COR-L47 (cell line): ENCODE measurements around the gene TRUB1.

Source experiments
- DNase-seq: peaks from one replicate; lab custom pipeline; 2025; lab: John Stamatoyannopoulos, UW

The TRUB1 gene

GRCh38 chr10:114982989-114983388, 45.0 kb downstream of the TRUB1 start:
- DNase-seq, result no peak

- no peak for DNase-seq
Measured at GRCh38 chr10:114987995-114988394, 50.0 kb downstream of the TRUB1 start.

GRCh38 chr10:114990586-114990985, 52.6 kb downstream of the TRUB1 start:
- DNase-seq, result no peak

- no peak for DNase-seq
Measured at GRCh38 chr10:114990991-114991390, 53.0 kb downstream of the TRUB1 start.

GRCh38 chr10:114992189-114992775, 54.3 kb downstream of the TRUB1 start:
- no peak for DNase-seq

GRCh38 chr10:114995468-114996247, 57.7 kb downstream of the TRUB1 start:
- no peak for DNase-seq

- DNase-seq, result no peak
Measured at GRCh38 chr10:114996542-114996941, 58.5 kb downstream of the TRUB1 start.

GRCh38 chr10:114998993-114999392, 61.0 kb downstream of the TRUB1 start:
- no peak for DNase-seq

GRCh38 chr10:115001506-115002381, 63.7 kb downstream of the TRUB1 start:
- DNase-seq, result no peak

GRCh38 chr10:115003396-115003795, 65.4 kb downstream of the TRUB1 start:
- DNase-seq, result no peak

- no peak for DNase-seq
Measured at GRCh38 chr10:115004236-115004862, 66.4 kb downstream of the TRUB1 start.

GRCh38 chr10:115005771-115006170, 67.8 kb downstream of the TRUB1 start:
- no peak for DNase-seq

- no peak for DNase-seq
Measured at GRCh38 chr10:115018185-115018931, 80.4 kb downstream of the TRUB1 start.

- no peak for DNase-seq
Measured at GRCh38 chr10:115020449-115020848, 82.5 kb downstream of the TRUB1 start.

- DNase-seq, result no peak
Measured at GRCh38 chr10:115022733-115023132, 84.7 kb downstream of the TRUB1 start.

- no peak for DNase-seq
Measured at GRCh38 chr10:115023715-115024114, 85.7 kb downstream of the TRUB1 start.

GRCh38 chr10:115024371-115024770, 86.4 kb downstream of the TRUB1 start:
- no peak for DNase-seq

- peak; percentile 49 for DNase-seq
Measured at GRCh38 chr10:115026056-115026745, 88.2 kb downstream of the TRUB1 start.

- DNase-seq, result peak; percentile 68
Measured at GRCh38 chr10:115026746-115027140, 88.7 kb downstream of the TRUB1 start.
